Trophoblast cell (in vitro differentiated cells and primary cell): Measurements from ENCODE around the gene TRPC4AP.

Experiments used
- DNase-seq, 2 donors: peaks; one replicate each; pipeline ENCODE4 v3.0.0-alpha.2; 2016
- H2AFZ ChIP-seq: 2 replicates; pipeline ENCODE4 v1.6.1; 2013; ENCODE audit warnings: low read length, moderate library complexity, mild to moderate bottlenecking; ENCODE audit not compliant: insufficient read depth, poor library complexity
- H2AK5ac ChIP-seq: 2 replicates; pipeline ENCODE4 v1.6.1; 2013; ENCODE audit warnings: mild to moderate bottlenecking, low read length
- H2BK120ac ChIP-seq: 2 replicates; pipeline ENCODE4 v1.6.1; 2013; ENCODE audit warnings: low read length, mild to moderate bottlenecking, moderate library complexity; ENCODE audit not compliant: insufficient read depth, poor library complexity
- H2BK12ac ChIP-seq: 2 replicates; pipeline ENCODE4 v1.6.1; 2013; ENCODE audit warnings: mild to moderate bottlenecking, low read length, moderate library complexity
- H2BK5ac ChIP-seq: 2 replicates; pipeline ENCODE4 v1.6.1; 2013; ENCODE audit warnings: low read length, low read depth, moderate library complexity, mild to moderate bottlenecking; ENCODE audit not compliant: poor library complexity
- H3K14ac ChIP-seq: 2 replicates; pipeline ENCODE4 v1.6.1; 2013; ENCODE audit warnings: mild to moderate bottlenecking, low read length
- H3K18ac ChIP-seq: 2 replicates; pipeline ENCODE4 v1.6.1; 2013; ENCODE audit warnings: mild to moderate bottlenecking, low read length
- H3K23ac ChIP-seq: 2 replicates; pipeline ENCODE4 v1.6.1; 2013; ENCODE audit warnings: low read length
- H3K27ac ChIP-seq: 2 replicates; pipeline ENCODE4 v1.5.1; 2013; ENCODE audit warnings: low read depth, mild to moderate bottlenecking, inconsistent platforms, low read length, moderate library complexity
- H3K27me3 ChIP-seq: 2 replicates; pipeline ENCODE4 v1.6.1; 2013; ENCODE audit warnings: inconsistent platforms, mild to moderate bottlenecking, low read length, moderate library complexity; ENCODE audit not compliant: insufficient read depth
- H3K36me3 ChIP-seq, 2 experiments: 1 replicate in 1 of 2; 2 replicates in 1 of 2; pipeline ENCODE4 v1.6.1; 2013; ENCODE audit warnings: low read length in 2 of 2, mild to moderate bottlenecking in 2 of 2, moderate library complexity in 1 of 2; ENCODE audit not compliant: insufficient read depth in 2 of 2, control insufficient read depth in 1 of 2
- H3K4ac ChIP-seq: 2 replicates; pipeline ENCODE4 v1.6.1; 2013; ENCODE audit warnings: low read depth, mild to moderate bottlenecking, low read length, moderate library complexity
- H3K4me1 ChIP-seq, 2 experiments: 1 replicate in 1 of 2; 2 replicates in 1 of 2; pipeline ENCODE4 v1.6.1; 2013; ENCODE audit warnings: low read length in 2 of 2, mild to moderate bottlenecking in 2 of 2, moderate library complexity in 1 of 2; ENCODE audit not compliant: insufficient read depth in 2 of 2, control insufficient read depth in 1 of 2
- H3K4me2 ChIP-seq: 2 replicates; pipeline ENCODE4 v1.6.1; 2013; ENCODE audit warnings: inconsistent platforms, mild to moderate bottlenecking, low read length, moderate library complexity
- H3K4me3 ChIP-seq: 2 replicates; pipeline ENCODE4 v1.5.1; 2013; ENCODE audit warnings: mild to moderate bottlenecking, low read depth, low read length, inconsistent platforms
- H3K79me1 ChIP-seq: one replicate; pipeline ENCODE4 v1.6.1; 2013; ENCODE audit warnings: low read length
- H3K79me2 ChIP-seq: 2 replicates; pipeline ENCODE4 v1.6.1; 2013; ENCODE audit warnings: low read length, mild to moderate bottlenecking; ENCODE audit not compliant: control insufficient read depth, insufficient read depth, poor library complexity
- H3K9ac ChIP-seq: 2 replicates; pipeline ENCODE4 v1.6.1; 2013; ENCODE audit warnings: mild to moderate bottlenecking, low read length
- H3K9me3 ChIP-seq: 2 replicates; pipeline ENCODE4 v1.6.1; 2013; ENCODE audit warnings: low read depth, mild to moderate bottlenecking, control low read depth, inconsistent platforms, low read length; ENCODE audit not compliant: insufficient read depth
- H4K12ac ChIP-seq: 2 replicates; pipeline ENCODE4 v1.6.1; 2013; ENCODE audit warnings: low read depth, mild to moderate bottlenecking, low read length, moderate library complexity
- H4K8ac ChIP-seq: 2 replicates; pipeline ENCODE4 v1.6.1; 2013; ENCODE audit warnings: low read depth, mild to moderate bottlenecking, low read length, moderate library complexity
- H4K91ac ChIP-seq: one replicate; pipeline ENCODE4 v1.6.1; 2013; ENCODE audit warnings: low read depth, mild to moderate bottlenecking, low read length, moderate library complexity
- WGBS: extraction: QIAGEN DNeasy Blood & Tissue Kit; methylation state at CpG from one replicate; pipeline ENCODE4 v1.1.7; 2013; ENCODE audit warnings: missing lambda C conversion rate; ENCODE audit not compliant: insufficient read length, insufficient coverage; ENCODE audit errors: extremely low coverage; 5-methylcytosine and 5-hydroxymethylcytosine counted together

TRPC4AP gene

GRCh38 chr20:34976286-34976685 is 116.3 kb downstream of the TRPC4AP start:
- no peak overlapping the region for H3K23ac ChIP-seq
- H3K79me2 ChIP-seq, result no peaks in the 10 kb centered on the region
- H3K36me3 ChIP-seq, result no peaks in the 10 kb centered on the region
- H4K91ac ChIP-seq, result no peak overlapping the region
- H3K14ac ChIP-seq, result no peak overlapping the region
- no peaks in the 10 kb centered on the region for H3K27me3 ChIP-seq
- no peaks in the 10 kb centered on the region for H3K79me1 ChIP-seq
- H3K4ac ChIP-seq, result no peak overlapping the region
- H2BK120ac ChIP-seq, result no peak overlapping the region
- H2AK5ac ChIP-seq, result no peak overlapping the region
- no peak overlapping the region for H2AFZ ChIP-seq
- DNase-seq, result no peak
- H4K8ac ChIP-seq, result no peak overlapping the region
- no peak overlapping the region for H3K18ac ChIP-seq
- H3K4me3 ChIP-seq, result no peak overlapping the region
- no peak overlapping the region for H3K4me2 ChIP-seq
- H2BK5ac ChIP-seq, result no peak overlapping the region
- peaks cover 4% of the 10 kb centered on the region for H3K9me3 ChIP-seq
- no peak overlapping the region for H4K12ac ChIP-seq
- no peak overlapping the region for H3K27ac ChIP-seq
- no CpG with 5 or more reads among the region's 12 CpGs for WGBS
- H3K4me1 ChIP-seq, result peaks cover 0 to 2% of the 10 kb centered on the region in 2 experiments
- no peak overlapping the region for H2BK12ac ChIP-seq
- H3K9ac ChIP-seq, result no peak overlapping the region

GRCh38 chr20:34974246-34974645 is 118.4 kb downstream of the TRPC4AP start:
- Histone ChIP-seq H2BK12ac (no peak overlapping the region), H2BK120ac (no peak overlapping the region), H3K9ac (no peak overlapping the region), H3K79me2 (no peaks in the 10 kb centered on the region), H3K27me3 (no peaks in the 10 kb centered on the region), H4K12ac (no peak overlapping the region), H2AK5ac (no peak overlapping the region), H2AFZ (no peak overlapping the region), H4K8ac (no peak overlapping the region), H3K79me1 (no peaks in the 10 kb centered on the region), H3K18ac (no peak overlapping the region), H3K4me1 (peaks cover 0 to 2% of the 10 kb centered on the region in 2 experiments), H3K4me2 (no peak overlapping the region), H3K14ac (no peak overlapping the region), H3K9me3 (no peaks in the 10 kb centered on the region), H2BK5ac (no peak overlapping the region), H3K23ac (no peak overlapping the region), H4K91ac (no peak overlapping the region), H3K36me3 (no peaks in the 10 kb centered on the region), H3K4ac (no peak overlapping the region), H3K27ac (no peak overlapping the region), H3K4me3 (no peak overlapping the region)
- DNase-seq, result no peak
- no CpG with 5 or more reads among the region's 4 CpGs for WGBS

DNA sequence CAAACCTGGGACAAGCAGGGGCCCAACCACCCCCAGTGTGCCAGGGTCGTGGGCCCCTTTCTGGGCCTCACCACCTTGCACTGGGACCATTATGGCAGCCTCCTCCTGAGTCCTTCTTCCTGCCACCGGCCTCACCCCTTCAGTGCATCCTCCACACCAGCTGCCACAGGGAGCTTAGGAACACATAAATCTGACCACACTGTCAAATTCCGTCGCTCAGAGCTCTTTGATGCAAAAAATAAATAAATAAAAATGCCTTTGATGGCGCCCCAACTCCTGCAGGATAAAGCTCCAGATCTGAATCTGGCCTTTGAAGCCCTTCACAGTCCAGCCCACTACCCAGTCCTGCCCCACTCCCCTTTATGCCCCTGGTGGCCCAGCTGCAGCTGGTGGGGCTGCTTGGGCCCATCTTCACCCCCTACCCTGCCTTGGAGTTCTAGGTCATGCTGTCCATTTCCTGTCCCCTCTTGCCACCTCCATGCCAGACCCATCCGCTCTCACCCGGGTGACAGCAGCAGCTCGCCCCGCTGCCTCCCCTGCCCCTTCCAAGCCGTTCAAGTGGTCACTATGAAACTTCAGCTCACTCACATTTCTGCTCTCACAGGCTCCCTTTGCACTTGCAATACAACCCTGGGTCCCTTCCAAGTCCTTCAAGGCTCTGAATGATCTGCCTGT is 120.9 kb downstream of the TRPC4AP start:
- Histone ChIP-seq H4K8ac (no peak overlapping the region), H3K4ac (no peak overlapping the region), H3K79me1 (no peaks in the 10 kb centered on the region), H2BK12ac (no peak overlapping the region), H3K9me3 (no peaks in the 10 kb centered on the region), H3K18ac (no peak overlapping the region), H2AK5ac (no peak overlapping the region), H3K27ac (no peak overlapping the region), H3K36me3 (no peaks in the 10 kb centered on the region), H2BK120ac (no peak overlapping the region), H3K23ac (no peak overlapping the region), H2BK5ac (no peak overlapping the region), H3K4me2 (no peak overlapping the region), H3K14ac (no peak overlapping the region), H2AFZ (no peak overlapping the region), H3K9ac (no peak overlapping the region), H3K27me3 (no peaks in the 10 kb centered on the region), H4K91ac (no peak overlapping the region), H3K4me3 (no peak overlapping the region), H4K12ac (no peak overlapping the region), H3K4me1 (no peaks in the 10 kb centered on the region), H3K79me2 (no peaks in the 10 kb centered on the region)
- no peak for DNase-seq
- WGBS, result no CpG with 5 or more reads among the region's 10 CpGs

GRCh38 chr20:34970846-34971560 is 121.6 kb downstream of the TRPC4AP start:
- no peak overlapping the region for H3K4me3 ChIP-seq
- no peak overlapping the region for H3K27ac ChIP-seq
- H3K4me2 ChIP-seq, result no peak overlapping the region
- no peak overlapping the region for H4K91ac ChIP-seq
- no peak overlapping the region for H3K9ac ChIP-seq
- no peak overlapping the region for H3K23ac ChIP-seq
- no peak overlapping the region for H2BK5ac ChIP-seq
- DNase-seq, result no peak
- no peak overlapping the region for H2AFZ ChIP-seq
- H4K8ac ChIP-seq, result no peak overlapping the region
- H3K9me3 ChIP-seq, result no peaks in the 10 kb centered on the region
- no peak overlapping the region for H2AK5ac ChIP-seq
- H3K79me2 ChIP-seq, result no peaks in the 10 kb centered on the region
- H4K12ac ChIP-seq, result no peak overlapping the region
- H3K4me1 ChIP-seq, result no peaks in the 10 kb centered on the region
- no peak overlapping the region for H3K4ac ChIP-seq
- H2BK120ac ChIP-seq, result no peak overlapping the region
- no peaks in the 10 kb centered on the region for H3K79me1 ChIP-seq
- H3K14ac ChIP-seq, result no peak overlapping the region
- no peak overlapping the region for H3K18ac ChIP-seq
- no peaks in the 10 kb centered on the region for H3K27me3 ChIP-seq
- WGBS, result no CpG with 5 or more reads among the region's 9 CpGs
- H3K36me3 ChIP-seq, result no peaks in the 10 kb centered on the region
- no peak overlapping the region for H2BK12ac ChIP-seq
